Inferior parietal cortex (tissue), 1 donor: ENCODE data around the gene PPP3CA.
"Not testable (repeated sequence)": the region's sequence is repeated elsewhere in the genome, so short reads cannot be mapped to it uniquely, and the experiment has no call there.

Source experiments
- DNase-seq: peaks from one replicate; pipeline ENCODE4 v3.0.0-alpha.2; 2016; ENCODE audit errors: extremely low spot score

Gene PPP3CA

DNA sequence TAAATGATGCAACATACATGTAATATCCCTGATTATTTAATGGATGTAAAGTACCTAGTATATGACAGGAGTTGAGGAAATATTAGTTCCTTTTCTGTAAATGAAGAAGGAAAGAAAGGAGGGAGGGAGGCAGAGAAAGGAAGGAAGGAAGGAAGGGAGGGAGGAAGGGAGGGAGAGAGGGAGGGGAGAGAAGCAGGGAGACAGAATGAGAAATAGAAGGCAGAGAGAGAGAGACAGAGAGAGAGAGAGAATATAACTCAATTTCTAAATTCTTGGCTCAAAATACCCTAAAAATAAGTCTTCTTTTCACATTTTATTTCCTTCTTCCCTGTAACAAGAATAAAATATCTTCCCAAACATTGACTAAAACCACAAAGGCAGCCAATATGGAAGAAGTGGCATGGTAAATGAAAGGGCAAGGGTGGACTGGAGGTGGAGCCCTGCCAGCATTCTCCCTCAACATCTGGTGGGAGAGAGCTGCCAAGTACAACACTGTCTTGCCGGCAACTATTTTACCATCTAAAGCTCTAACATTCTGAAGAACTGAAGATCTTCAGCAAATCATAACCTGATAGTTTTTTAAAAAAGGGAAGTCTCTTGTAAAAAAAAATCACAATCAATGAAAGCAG is 245.1 kb downstream of the PPP3CA start:
- DNase-seq: peak; percentile 49

DNA sequence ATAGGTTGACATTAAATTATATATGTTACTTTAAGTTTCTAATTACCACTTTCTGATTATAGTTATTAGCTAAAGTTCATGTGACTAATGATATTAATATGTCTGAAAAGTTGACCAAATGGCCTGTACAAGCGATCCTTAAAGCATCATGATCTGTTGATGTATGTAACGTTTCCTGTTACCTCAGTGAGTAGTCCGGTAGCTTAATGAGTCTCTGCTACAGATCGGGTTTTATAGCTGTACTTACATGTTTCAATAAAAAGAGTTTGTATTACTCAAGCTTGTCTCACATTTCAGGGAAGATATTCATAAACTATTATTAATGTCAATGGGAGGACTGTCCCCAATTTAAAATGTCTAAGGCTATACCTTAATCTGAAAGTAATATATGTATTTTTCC is 246.3 kb downstream of the PPP3CA start:
- no peak for DNase-seq

DNA sequence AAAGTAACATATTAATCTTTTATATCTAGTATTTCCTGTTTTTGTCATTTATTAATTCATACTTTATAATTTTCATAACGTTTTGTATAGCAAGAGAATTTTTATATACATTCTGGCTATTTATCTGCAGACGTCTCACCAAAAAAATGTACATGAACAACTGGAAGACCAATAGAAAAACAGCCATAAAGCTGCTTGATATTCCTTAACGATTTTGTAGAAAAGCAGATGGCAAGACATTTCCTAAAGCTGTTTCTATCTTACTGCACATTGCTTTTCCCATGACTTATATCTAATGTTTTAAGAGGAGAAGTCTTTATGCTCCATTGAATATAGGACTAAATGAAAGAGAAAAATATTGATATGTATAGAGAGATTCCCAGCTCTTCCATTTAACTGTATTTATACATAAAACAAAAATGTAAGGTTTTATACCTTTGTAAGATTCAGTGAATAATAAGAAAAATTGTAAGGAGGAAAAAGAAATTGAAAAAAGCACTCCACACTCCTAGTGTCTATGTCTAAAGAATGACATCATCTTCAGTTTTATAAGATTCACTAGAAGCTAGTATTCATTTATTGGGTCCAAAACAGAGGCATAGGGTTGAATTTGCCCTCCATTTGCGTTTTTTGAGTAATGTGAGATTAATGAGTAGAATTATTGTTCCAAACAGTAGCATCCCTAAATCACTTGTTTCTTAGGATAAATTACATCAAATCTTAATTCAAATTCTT is 248.5 kb downstream of the PPP3CA start:
- no peak for DNase-seq

DNA sequence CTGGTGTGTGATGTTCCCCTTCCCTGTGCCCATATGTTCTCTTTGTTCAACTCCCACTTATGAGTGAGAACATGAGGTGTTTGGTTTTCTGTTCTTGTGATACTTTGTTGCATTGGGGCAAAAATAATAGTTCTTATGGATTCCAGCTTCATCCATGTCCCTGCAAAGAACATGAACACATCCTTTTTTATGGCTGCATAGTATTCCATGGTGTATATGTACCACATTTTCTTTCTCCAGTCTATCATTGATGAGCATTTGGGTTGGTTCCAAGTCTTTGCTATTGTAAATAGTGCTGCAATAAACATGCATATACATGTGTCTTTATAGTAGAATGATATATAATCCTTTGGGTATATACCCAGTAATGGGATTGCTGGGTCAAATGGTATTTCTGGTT is 254.7 kb downstream of the PPP3CA start:
- not testable (repeated sequence) for DNase-seq

DNA sequence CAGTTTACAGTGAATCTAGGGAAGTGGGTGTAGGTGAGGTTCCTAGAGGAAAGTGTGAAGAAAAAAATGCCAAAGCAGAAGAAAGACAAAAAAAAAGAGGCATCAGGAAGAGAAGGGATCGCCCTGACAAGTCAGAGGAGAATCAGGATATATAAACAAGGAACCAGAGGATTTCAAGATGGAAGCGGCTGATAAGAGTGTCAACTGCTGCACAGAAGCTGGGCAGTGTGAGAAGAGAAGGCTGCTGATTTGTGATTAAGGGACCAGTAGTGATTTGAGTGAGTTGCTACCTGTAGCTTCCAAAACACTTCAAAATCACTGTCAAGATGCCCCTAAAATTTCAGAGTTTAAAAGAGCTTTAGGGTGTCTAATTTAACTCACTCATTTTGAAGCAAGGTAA is 258.2 kb downstream of the PPP3CA start:
- DNase-seq: no peak

DNA sequence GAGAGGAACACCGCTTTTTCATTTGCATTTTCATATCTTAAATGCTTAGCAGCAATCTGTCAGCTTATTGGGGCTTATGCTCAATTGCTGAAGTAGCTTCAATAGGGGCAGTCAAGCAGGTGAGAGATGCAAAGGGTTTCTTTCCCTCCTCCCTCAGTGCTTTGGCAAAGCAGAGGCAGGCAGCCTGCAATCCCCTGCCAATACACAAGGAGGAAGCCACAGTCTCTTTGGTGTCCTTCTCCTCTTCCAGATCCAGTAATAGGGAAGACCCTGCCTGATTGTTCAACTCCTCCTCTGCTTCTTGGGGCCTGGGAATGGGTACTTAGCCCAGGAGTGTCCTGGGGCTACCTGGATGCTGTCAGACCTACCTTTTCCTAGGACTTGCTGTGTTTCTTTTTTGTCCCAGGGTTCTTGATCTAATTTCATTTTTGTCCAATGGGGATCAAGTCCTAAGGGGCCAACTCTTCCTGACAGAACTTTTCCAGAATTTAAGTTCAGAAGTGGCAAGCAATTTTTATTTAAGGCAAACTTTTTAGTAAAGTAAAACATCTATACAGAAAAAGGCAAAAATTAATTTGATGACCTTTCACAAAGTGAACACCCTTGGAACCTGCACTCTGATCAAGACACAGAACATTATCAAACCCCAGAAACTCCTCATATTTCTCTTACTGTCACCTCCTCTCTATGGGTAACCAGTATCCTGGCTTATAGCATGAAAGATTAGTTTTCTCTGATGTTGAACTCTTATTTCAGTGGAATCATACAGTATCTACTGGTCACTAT is 260.3 kb downstream of the PPP3CA start:
- no peak for DNase-seq

DNA sequence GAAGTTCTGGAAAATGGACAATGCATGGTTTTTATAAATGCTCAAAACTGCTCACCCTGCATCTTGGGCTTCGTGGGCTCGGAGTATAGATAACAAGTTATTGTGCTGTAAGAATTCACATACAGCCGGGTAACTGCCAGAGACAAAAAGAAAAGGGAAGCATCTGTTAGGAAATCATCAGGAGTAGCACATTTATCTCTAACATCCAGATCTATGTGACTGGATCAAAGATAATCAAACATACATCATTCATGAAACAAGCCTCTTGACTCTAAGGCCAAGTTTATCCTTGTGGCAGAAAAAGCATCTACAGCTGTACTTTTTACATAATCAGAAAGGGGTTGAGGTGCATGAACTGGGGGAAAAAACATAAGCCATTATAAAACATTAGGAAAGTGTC is 264.2 kb downstream of the PPP3CA start:
- DNase-seq: no peak

DNA sequence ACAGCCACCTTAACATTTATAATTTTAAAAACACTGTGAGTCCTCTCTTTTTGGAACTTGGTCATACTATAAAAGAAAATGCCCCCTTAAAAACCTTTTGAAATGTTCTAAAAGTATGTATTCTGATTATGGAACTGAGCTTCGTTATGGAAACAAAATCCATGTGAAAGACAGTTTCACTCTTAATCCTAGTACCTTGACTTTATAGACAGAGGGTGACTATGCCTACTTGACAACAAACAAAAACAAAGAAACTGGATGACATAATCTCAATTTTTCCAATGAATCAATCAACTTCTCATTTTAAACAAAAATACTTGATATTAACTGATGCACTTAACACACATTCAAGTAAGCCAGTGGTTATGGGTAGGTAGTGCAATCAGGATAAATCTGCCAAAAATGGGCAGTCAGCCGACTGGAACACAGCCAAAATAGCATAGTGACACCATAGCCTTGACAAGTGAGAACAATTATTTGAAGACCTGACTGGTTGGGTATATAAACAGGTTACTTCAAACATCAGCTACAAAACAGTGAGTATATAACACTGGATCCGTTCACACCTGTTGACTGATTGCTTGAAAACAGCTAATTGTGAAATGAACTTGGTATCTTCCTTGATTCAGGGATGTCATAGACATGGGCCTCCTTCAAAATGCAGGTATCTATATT is 265.5 kb downstream of the PPP3CA start:
- no peak for DNase-seq

DNA sequence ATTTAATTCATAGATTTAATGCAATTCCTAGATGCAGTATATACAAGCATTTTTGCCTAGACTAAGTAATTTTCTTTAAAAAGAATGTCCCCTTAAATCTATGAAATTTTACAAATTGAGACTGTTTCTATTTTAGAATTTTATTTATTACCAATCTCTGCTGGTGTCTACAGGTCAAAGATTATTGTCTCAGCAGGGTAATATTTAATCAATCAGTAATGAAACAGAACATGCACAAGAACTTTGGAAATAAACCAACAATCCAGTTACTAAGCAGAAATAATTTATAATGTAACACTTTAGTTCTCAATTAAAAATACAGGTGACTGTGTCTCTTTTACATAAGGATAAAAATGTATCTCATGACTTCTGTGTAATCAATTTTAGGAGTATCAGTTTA is 266.2 kb downstream of the PPP3CA start:
- no peak for DNase-seq

DNA sequence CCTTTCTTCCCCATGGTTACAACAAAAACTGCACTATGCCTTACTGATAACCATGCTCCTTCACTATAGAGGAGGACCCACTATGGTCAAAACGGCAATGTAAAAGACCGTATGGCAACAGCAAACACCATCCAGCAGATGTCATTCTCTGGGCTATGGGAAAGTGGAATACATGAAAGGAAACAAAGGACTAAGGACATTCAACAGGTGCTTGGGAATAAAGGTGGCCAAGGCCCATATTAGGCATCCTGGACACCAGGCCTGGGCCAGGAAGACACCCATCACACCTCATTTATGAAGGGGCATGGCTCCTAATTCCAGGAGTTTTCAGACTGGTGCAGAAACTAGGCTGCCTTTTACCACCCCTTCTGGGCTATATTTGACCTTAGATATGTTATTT is 268.4 kb downstream of the PPP3CA start:
- DNase-seq: no peak

DNA sequence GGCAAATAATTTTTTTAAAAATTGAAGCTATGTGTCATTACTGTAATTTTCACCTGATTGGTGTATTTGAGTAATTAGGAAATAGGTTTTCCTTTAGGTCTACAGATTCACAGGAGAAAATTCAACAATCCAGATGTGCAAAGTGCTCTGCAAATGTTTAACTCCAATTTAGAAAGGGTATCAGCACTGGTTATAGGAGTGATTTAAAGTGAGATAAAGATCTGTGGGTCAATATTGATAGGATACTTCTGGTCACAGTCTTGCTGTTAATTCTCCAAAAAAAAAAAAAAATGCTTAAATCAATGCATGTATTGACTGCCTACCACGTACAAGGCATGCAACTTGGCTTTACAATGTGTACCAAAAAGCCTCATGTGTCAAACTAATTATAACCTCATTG is 271.3 kb downstream of the PPP3CA start:
- DNase-seq: no peak

DNA sequence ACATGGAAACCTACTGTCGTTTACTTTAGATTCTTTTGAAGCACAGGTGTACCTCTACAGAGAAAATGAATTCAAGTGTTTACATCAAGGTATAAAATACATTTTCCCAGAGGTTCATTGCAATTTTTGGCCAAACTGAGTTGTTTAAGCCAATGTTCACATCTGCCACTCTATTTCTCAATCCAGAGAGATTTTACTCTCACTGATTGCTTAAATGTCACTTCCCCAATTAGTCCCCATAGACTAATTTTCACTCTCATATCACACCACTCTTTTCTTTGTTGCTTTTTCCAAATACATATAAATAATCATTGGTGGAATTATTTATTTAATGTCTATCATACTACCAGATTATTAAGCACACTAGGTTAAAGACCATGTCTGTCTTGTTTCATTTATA is 271.8 kb downstream of the PPP3CA start:
- DNase-seq: no peak

DNA sequence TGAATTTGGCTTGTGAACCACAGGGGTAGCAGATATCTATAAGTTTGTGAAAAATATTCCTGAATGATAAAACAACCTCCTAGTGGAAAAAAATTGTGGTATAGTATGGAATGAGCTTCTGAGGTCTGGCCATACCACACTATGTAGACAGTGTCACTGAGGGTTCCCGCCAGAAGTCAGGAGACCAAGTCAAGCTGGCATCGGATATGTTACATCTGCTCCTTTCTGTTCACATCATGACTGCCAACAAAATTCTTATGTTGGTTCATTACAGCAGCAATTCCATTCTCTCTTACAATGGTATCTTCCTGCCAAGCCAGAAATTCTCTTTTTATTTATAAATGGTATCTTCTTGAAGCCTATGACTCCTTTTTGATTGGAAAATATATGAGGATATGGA is 273.0 kb downstream of the PPP3CA start:
- no peak for DNase-seq

DNA sequence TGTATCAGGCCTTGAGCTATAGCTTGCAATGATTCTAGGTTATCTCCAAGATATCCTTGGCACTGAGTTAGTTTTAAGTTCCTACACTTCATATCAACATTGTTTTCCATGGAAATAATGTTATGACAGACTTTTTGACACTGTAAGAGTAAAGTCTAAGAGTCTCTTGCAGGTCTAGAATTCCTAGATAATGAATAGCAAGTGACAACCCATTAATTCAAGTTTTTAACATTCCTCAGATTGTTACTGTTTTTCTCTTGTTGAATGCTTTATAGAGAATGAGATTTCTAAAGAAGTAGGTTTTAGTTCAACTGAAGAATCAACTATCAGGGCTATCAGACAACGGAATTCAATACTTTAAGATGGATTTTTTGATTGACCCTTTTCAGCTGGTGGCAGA is 276.1 kb downstream of the PPP3CA start:
- DNase-seq: no peak

DNA sequence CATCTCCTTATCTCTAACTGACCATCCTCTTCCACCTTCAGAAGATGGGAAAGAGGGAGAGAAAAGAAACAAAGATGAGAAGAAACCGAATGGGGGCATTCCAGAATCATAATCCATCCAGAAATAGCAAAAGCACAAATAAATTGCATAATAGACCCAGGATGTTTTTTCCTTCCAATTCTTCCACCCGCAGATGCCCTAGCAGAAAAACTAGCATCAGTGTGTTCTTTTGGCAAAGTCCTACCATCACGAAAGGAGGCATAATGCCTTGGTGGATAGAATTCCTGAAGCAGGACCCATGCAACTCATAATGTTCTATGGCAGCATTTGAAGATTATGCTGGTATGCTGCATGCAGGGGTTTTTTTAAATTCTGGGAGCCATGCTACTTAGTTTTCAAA is 279.2 kb downstream of the PPP3CA start:
- DNase-seq: no peak

DNA sequence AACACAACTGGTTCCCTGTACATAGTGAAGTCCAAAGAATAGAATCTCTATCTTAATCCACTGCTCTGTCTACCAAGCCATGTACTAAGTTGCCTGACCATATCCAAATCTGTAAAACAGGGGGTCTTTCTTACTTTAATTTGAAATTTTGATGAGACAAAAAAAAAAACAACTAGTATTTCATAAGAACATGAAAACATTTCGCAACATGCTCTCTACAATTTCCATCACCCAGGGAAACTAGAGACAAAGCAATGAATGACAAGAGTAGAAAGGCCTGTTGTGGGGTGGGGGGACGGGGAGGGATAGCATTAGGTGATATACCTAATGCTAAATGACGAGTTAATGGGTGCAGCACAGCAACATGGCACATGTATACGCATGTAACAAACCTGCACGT is 279.9 kb downstream of the PPP3CA start:
- no peak for DNase-seq

DNA sequence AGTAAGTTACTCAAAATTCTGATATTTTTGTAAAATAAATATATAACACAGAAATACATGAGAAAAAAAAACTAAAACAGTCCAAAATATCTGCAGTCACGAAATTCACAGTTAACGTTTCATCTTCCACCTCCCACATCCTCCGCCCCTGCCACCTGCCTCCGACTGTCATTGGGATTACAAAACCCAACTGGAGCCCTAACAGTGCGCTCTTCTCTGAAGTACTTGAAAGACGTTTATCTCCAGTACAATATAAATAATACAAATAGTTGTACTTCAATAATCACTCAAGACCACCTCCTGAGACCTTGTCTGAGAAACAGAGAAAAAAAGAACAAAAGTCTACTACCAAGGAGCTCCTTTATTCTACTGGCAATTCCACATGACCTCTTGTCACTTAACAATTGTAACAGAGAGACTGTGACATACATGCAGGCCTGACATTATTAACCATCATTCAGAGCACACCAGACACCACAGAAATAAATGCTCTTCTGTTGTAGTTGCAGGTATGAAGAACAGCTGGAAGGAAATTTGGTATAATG is 280.6 kb downstream of the PPP3CA start:
- DNase-seq: no peak

DNA sequence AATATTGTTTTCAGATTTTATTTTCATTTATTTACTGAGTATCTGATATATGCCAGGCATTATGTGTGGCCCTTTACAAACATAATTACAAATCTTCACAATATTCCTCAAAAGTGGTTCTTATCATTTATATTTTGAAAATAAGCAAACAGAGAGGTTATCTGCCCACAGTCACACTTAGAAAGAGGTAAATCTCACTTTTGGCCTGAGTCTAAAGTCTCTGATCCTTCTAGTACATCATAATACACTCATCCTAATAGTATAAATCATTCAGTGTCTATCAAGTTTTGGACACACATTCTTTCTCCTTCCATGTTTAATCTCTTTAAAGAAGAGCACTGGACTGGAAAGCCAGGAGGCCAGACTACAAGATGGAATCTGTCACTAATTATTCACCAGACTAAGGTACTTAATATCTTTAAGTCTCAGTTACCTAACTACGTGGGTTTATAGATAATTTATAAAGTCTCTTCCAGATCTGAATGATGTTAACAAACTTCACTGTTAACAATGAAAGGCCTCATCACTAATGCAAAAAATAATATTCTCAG is 281.3 kb downstream of the PPP3CA start:
- DNase-seq: no peak

DNA sequence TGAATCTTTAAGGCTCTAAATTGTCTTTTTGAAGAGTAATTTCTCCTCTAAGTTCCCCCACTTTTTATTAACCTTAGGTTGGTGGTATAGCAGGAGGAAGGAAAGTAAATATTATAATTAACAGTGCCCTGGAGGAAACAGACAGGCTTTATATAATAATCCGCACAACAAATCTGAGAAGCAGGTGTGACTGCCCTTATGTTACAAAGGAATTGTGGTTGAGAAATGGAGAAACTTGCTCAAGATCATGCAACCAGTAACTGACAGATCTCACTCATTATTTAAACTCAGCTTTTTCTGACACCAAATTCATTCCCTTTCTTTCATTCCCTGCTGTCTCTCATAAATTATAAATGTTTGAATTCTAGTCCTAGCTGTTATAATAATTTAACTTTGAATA is 282.0 kb downstream of the PPP3CA start:
- DNase-seq: no peak

DNA sequence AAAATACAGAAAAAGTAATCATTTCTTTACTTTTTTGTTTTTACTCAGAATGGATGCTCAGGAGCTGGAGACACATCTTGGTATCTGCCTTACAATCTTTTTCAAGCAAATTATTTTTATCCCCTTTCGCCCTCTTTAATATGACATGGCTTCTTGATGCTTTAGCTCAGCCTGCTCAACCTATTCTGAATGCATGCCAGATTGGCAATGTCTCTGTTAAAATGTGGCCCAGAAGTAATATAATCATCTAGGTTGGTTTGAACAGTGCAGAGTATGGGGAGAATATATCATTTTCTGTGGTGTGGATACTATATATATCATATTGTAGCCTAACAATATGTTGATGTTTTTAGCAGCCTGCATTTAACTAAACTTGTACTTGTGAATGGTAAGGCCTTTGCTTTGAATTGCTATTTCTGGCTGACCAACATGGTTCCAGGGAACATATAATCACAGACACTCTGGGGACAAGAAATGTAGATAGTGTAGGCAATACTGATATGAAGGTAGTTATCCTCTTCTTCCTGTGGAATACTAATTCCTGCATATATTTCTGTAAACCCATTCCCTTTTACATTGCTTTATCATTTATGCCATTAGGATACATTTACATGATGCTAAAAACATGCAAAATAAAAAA is 282.7 kb downstream of the PPP3CA start:
- DNase-seq: no peak

DNA sequence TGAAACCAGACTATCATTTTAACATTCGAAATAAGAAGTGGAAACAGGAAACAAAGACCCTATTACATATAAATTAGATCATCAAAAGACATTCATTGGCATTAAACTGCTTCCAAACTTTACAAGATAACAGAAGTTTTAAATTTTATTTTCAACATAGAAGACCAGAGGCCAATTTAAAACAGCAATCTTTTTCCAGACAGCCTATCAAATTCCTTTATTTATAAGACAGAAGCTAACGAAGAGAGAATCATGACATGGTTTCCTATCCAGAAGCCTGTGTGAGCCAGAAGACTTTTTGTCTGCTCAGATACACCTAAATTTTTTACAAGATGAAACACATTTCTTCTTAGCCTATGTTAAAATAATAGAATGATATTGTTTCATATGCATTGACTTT is 291.9 kb downstream of the PPP3CA start:
- no peak for DNase-seq
